HG02571 (cell line): ENCODE measurements around the gene KRTAP10-4.
"Not testable (repeated sequence)": the region's sequence is repeated elsewhere in the genome, so short reads cannot be mapped to it uniquely, and the experiment has no call there.

Experiments
- ATAC-seq: cut with Tn5 transposase; IDR thresholded peaks from one replicate; pipeline ENCODE4 v1.9.1; 2021; ENCODE audit warnings: mild to moderate bottlenecking, moderate library complexity; ENCODE audit not compliant: unreplicated experiment

The KRTAP10-4 gene

DNA sequence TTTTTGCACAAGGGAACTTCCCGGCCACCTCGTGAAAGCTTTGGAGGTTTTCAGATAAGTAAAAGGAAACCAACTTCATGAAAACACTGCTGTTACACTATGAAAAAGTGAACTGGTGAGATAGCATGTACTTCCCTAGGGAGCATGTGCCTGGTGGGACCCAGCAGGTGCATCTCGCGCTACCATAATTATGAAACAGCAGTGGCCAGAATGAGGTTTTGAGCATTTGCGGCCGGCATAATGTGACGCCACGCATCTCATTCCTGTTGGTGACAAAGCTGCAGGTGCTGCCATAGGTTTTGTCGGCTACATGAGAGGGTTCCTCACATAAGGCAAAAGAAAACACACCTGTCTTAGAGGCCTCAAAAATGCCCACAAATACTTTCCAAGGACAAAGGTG is 16.6 kb upstream of the KRTAP10-4 start:
- ATAC-seq, result no peak

DNA sequence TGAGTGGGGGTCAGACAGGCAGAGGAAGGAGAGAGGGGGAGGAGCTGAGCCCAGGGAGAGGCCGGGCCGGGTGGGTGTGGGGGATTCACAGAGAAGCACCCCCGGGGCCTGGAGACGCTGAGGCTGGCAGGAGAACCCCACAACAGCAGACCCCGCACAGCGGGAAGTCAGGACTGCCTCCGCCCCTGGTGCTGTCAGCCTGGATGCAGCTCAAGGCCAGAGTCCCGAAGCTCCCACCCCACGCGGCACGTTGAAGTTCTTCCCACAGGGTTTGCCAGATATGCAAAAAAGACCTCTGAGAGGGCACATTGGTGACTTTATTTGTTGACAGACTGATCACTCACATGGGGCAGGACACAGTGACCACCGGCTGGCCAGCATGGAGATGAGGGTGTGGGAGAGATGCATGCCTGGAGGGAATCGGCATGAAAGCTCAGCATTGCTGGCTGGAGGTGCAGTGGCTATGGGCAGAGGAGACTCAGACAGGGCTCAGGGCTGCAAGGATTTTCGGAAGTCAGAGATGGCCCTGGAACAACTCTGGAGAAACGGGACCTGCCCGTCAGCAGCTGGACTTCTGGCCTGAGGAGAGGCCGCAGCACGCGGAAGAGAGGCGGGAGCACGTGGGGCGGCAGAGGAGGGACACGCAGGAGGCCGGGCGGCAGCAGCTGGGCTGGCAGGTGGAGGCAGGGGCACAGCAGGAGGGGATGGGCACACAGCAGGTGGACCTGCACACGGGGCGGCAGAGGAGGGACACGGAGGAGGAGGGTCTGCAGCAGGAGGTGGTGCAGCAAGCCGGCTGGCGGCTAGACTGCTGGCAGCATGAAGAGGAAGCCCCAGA is 15.8 kb upstream of the KRTAP10-4 start:
- no peak for ATAC-seq

DNA sequence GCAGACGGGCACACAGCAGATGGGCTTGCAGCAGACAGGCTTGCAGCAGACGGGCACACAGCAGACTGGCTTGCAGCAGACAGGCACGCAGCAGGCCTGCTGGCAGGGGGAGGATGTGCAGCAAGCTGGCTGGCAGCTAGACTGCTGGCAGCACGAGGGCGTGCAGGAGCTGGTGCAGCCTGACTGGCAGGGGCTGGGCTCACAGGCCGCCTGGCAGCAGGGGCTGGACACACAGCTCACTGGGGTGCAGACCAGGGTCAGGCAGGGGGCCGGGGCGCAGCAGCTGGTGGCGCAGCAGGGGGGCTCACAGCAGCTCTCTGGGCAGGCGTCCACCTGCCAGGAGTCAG is 15.2 kb upstream of the KRTAP10-4 start:
- ATAC-seq, result not testable (repeated sequence)

DNA sequence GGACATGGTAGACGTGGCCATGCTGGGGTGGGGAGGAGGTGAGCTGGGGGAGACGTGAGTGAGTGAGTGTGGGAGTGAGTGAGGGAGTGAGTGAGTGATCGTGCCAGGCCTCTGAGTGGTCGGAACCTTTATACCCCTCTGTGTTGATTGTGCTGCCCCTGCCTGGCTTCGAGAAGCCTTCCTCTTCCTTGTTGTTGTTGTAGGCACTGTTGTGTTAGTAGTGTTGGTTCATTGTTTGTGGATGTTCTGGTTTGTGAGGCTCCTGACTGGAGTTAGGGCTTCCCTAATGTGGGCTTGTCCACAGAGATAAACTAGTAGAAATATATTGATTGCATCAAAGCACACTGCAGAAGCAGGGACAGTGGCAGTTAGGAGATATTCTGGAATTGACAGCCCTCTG is 14.8 kb upstream of the KRTAP10-4 start, which contains the start of gene KRTAP10-3:
KRTAP10-3 (minus strand) TSS at position 101 of the 400 bp plus-strand sequence; CDS start at position 21, 80 bp downstream.
- no peak for ATAC-seq

DNA sequence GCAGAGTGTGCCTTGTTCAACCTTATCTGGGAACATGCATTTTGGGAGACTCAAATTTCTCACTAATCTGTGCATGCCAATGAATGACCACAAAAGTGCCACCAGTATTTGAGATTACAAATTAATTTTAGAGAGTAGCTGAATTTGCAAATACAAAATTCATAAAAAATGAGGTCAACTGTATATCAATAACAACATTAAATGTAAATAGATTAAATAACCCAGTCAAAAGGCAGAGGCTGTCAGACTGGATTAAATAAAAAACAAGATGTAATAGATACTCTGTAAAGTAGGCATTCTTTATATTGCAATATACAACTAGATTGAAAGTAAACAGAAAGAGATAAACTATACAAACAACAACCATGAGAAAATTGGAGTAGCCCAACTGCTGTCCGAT is 9.4 kb upstream of the KRTAP10-4 start:
- no peak for ATAC-seq

DNA sequence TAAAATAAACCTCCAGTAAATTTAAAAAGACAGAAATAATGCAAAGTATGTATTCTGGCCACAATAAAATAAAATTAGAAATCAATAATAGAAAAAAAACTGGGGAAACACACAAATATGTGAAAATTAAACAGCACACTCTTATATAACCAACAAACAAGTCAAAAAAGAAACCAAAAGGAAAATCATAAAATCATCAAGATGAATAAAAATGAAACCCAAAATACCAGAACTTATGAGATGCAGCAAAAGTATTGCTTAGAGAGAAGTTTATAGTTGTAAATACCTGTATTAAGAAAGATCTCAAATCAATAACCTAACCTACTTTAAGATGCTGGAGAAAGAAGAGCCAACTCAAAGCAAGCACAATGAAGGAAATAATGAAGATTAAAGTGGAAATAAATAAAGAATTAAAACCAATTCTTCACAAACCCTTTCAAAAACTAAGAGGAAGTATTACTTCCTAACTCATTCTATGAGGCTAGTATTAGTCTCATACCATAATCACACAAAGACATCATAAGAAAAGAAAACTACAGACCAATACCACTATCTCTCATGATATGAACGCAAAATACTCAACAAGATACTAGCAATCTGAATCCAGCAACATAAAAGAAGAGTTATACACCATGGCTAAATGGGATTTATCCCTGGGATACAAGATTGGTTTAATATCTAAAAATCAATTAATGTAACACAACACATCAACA is 8.5 kb upstream of the KRTAP10-4 start:
- no peak for ATAC-seq

DNA sequence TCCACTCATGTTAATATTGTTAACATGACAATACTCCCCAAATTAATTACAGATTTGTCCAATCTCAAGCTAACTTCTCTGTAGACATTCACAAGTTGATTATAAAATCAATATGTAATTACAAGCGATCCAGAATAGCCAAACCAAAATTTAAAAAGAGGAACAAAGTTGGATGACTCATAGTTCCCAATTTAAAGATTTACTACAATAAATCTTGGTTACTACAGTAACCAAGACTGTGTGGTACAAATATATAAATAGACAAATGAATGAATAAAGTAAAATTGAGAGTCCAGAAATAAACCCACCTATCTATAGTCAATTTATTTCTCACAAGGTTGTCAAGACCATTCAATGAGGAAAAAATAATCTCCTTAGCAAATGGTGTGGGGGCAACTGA is 7.1 kb upstream of the KRTAP10-4 start:
- ATAC-seq, result no peak

DNA sequence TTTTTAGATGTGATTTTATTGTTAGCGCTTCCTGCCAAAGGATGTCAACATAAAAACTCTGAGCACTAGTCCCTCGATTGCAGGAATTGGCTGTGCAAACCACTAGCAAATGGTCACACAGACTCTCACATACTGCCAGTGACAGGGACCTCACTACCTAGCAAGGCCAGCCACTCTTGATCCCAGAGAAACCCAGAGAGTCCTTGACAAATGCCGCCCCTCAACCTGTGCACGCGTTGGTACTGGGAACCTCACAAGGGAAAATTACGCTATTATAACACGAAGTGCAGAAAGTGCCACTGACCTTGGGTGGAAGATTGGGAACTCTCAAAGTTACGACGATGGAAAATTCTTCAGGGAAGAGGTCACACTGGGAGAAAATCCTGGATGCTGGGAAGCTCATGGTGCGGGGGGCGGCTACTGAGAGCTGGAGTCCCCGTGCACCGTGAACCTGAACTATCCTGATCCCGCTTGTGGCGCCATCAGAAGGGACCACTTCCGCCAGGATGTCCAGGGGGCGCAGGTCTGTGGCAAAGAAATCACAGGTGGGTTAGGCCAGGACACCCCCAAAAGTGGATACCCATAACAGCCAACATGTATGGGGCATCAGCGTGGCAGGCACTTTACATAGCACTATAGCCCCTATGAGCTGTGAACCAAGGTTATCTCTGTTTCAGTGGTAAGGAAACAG is 5.9 kb upstream of the KRTAP10-4 start:
- no peak for ATAC-seq

DNA sequence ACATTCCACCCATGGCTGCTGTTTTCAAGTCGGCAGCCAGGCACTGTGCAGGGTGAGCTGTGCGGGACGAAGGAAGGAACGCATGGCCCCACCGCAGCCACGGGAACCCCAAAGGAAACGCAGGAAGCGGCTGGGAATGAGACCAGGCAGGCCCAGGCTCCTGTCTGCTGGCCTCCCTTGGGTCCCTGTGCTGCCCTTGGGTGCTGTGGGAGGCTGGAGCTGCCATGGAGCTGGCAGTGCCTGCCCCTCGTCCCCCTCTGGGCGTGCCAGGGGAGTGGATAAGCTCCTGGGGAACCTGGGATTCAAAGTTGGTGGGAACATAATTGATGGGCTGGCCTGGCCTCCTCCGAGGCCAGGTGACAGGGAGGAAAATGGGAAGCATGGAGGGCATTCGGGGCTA is 5.3 kb upstream of the KRTAP10-4 start:
- no peak for ATAC-seq

DNA sequence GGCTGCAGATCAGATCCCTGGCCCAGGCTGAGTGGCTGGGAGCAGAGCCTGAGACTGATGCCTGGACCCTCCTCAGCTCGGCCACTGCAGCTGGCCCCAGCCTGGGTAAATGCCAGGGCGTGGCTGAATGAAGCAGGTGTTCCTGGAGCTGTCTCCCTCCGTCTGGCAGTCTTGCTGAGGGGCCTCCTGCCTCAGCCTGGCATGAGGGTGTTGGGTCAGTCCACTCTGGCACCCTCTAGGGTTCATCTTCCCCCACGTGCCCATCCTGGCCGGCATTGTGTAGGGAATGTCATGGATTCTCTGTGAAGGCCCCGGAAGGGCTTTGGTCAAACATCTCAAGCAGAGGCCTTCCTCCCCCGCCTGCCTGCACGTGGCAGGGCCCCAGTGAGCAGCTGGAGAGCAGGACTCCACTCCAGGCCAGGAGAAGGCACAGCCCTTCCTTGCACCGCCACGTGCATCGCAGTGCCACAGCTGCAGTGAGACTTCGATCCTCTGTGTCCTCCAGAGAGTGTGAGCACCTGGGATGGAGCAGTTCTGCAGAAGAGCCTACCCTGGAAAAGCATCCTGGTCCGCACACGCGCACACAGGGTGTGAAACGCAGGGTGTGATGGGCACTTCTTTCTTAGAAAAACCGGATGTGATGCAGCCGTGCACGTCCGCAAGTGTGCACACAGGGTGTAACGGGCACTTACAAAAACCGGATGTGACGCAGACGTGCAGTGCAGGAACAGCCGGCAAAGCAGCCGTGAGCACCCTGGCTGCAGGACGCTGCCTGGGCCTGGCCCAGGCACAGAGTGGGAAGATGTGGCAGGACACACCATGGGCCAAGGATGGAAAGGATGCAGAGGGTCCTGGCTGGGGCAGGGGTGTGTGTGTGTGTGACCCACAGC is 4.6 kb upstream of the KRTAP10-4 start:
- ATAC-seq, result no peak

DNA sequence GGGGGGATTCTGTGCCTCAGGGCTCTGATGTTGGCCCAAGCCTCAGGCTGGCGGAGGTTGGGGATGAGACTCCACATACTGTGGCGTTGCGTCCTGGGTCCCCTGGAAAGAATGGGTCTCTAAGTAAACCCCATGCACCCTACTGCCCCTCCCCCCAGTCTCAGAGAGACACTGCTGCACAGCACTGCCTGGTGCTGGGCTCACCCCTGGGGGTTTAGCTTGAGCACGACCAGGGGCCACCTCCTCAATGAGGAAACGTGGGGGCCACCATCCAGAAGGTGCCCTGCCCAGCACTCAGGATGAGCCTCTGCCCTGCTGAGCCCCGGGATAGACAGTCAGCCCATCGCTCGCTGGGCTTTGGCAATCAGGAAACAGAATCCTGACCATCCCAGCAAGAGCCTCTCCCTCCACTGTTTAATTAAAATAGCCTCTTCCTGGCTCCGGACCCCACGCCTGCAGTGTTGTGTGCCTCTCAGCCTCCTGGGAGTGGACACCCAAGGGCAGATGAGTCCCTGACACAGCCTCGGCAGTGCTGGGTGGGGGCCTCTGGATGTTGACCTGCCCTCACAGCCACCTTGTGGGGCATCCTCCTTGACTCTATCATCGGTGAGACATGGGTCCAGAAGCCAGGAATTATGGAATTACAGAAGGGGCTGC is 3.5 kb upstream of the KRTAP10-4 start:
- ATAC-seq, result no peak

DNA sequence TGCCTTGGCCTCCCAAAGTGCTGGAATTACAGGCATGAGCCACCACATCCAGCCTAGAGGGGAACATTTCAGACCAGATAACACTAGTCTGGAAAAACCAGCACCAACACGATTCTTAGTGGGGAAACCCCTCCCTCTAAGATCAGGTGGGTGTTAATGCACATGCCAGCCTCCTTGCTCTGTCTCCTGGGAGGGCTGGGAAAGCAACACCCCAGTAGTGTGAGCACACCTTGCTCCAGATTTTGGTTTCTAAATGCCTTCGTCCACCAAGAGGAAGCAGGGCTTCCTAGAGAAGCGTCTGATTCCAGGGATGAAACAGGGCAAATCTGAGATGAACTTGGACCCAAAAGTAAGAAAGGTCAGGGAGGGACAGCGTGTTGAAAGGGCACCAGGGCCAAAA is 2.2 kb upstream of the KRTAP10-4 start:
- ATAC-seq, result no peak

DNA sequence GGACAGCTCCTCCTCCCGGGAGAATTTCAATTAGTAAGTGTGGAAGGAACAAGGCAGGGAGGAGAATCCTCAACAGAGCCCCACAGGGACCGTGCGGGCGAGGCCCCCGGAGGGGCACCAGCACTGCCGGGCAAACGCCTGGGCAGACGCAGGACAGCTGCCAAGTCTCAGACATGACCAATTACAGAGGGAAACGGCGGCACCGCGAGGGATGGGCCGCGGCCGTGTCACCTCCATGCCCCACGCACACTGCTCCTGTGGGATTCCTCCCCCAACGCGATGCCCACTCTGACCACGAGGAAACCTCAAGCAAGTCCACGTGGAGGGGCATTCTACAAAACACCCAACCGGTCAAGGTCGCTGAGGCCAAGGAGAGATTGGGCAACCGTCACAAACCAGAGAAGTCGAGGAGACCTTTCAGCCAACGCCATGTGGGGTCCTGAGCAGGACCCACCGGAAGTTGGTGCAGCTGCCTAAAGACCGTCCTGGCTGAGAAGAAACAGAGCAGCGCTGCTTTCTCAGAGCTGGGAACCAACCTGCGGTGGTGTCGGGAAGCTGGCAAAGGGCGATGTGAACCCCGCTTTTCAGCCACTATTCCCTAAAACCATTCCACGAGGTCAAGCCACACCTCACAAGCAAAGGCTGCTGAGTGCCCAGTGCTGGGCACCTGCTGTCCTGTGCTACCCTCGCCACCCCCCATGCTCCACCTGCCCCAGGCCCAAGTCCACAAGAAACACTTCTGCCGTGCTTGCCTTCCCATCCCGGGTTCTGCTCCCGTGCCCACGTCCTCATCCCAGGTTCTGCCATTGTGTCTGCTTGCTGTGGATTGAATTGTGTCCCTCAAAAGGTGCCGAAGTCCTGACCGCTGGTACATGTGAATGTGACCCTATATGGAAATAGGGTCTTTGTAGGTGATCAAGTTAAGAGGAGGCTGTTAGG is 1.4 kb upstream of the KRTAP10-4 start:
- no peak for ATAC-seq

DNA sequence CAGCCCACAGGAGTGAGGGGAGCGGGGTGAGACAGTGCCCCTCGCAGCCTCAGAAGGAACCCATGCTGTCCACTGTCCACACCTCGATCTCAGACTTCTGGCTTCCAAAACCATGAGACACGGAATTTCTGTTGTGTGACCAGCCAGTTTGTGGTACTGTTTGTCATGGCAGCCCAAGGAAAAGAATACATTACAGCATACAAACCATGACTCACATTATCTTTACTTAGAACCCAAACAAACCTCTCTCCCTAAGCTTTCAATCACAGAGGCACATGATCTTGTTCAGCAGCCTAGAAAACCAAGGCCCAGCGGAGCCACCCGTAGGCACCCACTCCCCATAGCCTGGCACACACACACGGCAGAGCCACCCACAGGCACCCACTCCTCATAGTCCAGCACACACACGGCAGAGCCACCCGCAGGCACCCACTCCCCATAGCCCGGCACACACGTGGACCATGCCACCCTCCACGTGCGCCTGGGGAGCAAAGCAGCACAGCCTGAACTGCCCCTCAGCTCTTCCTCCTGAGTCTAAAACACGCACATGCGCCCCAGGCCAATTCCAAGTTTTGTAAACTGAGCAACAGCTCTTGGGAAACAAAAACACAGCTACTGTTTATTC is 458 bp upstream of the KRTAP10-4 start:
- ATAC-seq, result no peak

DNA sequence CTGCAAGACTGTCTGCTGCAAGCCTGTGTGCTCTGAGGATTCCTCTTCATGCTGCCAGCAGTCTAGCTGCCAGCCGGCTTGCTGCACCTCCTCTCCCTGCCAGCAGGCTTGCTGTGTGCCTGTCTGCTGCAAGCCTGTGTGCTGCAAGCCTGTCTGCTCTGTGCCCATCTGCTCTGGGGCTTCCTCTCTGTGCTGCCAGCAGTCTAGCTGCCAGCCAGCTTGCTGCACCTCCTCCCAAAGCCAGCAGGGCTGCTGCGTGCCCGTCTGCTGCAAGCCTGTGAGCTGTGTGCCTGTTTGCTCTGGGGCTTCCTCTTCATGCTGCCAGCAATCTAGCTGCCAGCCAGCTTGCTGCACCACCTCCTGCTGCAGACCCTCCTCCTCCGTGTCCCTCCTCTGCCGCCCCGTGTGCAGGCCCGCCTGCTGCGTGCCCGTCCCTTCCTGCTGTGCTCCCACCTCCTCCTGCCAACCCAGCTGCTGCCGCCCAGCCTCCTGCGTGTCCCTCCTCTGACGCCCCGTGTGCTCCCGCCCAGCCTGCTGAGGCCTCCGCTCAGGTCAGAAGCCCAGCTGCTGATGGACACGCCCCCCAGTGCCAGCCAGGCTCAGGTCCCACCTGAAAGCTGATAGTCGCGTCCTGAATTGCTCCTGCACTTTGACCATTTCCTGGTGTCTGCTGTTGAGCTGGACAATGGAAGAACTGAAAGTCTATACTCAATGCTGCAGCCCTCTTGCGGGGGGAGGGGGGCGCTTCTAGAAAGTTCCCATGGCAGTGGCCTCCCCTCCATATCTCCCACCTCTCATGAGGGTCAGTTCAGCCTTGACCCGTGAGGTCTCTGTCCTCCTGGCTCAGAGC is 1.2 kb downstream of the KRTAP10-4 start:
- ATAC-seq, result no peak

DNA sequence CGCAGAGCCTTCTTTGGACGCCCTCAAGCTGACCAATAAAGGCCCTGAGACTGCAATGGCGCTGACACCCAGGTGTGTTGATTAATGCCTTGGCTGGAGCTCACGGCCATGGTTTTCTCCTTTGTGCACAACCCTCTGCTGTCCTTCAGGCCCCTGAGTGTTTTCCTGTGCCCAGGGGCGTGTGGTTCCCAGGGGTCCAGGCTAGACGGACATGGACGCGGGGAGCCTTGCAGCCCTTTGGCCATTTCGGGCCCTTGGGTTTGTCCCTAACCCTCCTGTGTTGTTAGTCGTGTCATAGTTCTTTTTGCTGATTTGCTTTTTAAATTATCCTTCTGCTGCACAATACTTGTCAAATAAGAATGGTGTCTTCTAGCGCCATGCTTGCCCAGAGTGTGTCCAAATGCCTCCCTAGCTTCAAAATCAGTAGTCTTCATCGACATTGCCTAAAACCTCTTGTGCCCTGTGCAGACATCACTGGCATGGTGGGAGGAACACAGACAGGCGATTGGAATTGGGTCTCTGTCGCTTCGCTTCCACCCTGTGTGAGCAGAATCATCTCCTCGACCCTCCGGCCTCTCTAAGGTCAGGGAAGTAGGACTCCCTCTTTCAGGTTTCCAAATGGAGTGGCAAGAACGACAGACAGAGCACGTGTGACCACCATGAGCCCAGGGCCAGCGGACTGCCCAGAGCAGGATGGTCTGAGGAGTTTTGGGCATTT is 1.9 kb downstream of the KRTAP10-4 start:
- no peak for ATAC-seq

DNA sequence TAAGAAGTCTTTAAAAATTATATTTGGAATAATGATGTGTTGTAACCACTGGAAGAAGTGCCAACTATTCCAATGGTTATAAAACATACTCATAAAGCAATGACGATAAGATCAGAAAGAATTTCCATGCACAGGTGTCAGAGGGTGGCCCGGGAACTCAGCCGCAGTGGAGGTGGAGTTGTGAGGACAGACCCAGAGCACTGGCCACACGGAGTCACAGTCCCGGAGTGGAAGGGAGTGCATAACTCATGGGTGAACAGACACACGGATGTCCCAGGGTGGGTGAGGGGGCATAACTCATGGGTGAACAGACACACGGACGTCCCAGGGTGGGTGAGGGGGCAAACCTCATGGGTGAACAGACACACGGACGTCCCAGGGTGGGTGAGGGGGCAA is 2.5 kb downstream of the KRTAP10-4 start:
- ATAC-seq, result no peak
